Midbrain (tissue), 1 donor: Measurements from ENCODE around the gene PRICKLE2.
"Not testable (repeated sequence)": the region's sequence is repeated elsewhere in the genome, so short reads cannot be mapped to it uniquely, and the experiment has no call there.

ENCODE experiments used
- DNase-seq: peaks from one replicate; lab custom pipeline; 2025; lab: John Stamatoyannopoulos, UW

The PRICKLE2 gene

DNA sequence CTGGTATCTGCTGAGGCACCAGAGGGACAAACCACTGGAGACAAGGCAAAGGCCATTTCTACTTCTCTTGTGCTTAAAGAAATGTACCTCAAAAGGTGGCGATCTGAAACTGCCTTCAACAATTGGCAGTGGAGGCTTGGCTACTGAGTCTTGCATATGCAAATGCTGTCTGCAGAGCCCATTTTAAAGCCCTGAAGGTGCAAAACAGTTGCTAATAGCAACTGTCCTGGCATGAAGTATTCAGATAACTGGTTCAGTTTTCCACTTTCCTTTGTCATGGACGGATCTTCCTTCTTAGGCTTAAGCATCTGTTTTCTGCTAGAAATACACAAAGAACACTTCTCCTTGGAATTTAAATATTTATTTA, 130.6 kb downstream of the PRICKLE2 start:
- DNase-seq, result no peak

DNA sequence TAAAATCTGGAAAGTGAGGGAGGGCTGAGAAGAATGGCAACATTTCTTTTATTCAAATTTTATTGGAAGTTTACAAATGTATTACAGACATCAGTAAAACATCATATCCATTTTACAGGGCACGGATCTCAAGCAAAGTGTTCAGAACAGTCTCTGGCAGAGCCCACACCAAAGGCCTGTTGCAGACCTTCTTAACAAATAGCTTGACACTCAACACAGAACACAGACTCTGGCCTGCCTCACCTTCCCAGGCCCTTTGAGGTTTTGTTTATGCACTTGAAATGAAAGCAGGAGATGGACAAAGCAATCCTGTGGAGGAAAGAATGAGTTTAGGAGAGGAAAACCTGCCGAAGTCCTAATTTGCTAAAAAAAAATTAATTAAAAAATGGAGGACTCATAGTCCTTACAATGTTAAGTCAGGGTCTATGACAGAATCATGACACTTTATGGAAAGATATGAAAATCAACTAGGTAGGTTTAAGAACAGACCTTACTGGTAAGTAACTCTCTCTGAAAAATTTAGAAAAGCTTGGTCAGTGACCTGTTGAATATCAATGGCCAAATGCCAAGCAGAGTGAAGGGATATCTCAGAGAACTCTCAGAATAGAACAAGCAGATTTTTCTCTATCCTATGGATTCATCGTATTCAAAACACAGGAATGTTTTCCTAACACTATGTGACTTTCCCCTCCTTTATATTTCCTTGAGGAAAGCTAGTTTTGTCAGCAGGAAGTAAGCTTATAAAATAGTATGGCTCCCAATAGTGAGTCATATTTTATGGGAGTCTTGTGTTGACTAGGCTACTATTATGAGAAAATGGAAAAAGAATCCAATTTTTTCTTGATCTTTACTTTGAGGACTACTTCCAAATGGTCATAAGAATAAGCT, 131.2 kb downstream of the PRICKLE2 start:
- DNase-seq, result no peak

DNA sequence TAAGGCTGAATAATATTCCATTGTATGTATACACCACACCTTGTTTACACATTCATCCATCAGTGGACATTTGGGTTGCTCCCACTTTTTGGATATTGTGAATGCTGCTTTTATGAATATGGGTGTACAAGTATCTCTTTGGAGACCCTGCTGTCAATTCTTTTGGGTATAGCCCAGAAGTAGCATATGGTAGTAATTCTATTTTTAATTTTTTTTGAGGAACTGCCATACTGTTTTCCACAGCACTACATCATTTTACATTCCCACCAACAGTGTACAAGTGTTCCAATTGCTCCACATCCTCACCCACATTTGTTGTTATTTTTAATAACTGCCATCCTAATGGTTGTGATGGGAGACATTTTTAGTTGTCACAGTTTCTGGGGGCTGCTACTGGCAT, 132.1 kb downstream of the PRICKLE2 start:
- no peak for DNase-seq

DNA sequence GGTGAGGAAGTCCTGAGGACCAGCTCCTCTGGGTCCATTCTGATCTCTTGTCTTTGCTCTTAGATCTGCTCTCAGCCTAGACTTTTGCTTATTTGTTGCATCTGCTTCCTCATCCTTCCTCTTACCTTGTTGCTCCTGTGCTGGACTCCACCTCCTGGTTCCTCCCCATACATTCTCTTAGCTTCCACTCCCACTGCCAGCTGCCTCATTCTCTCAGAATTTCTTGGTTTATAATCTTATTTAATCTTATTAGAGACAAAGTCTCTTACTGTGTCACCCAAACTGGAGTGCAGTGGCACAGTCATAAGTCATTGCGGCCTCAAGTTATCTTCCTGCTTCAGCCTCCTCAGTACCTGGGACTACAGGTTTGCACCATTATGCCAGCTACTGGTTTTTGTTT, 133.8 kb downstream of the PRICKLE2 start:
- DNase-seq, result no peak

DNA sequence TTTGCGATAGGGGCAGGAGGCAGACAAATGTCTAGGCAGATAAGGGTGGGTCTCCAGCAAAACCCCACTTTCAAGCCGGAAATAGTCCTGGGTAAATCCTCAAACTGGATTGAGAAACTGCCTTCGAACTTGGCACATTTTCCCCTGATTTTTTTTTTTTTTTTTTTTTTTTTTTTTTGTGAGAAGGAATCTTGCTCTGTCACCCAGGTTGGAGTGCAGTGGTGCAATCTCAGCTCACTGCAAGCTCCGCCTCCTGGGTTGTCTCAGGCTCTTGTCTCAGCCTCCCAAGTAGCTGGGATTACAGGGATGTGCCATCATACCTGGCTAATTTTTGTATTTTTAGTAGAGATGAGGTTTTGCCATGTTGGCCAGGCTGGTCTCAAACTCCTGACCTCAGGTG, 135.9 kb downstream of the PRICKLE2 start:
- not testable (repeated sequence) for DNase-seq

GRCh38 chr3:64088408-64089205, 136.7 kb downstream of the PRICKLE2 start:
- no peak for DNase-seq

GRCh38 chr3:64086479-64087252, 138.6 kb downstream of the PRICKLE2 start:
- DNase-seq, result no peak

DNA sequence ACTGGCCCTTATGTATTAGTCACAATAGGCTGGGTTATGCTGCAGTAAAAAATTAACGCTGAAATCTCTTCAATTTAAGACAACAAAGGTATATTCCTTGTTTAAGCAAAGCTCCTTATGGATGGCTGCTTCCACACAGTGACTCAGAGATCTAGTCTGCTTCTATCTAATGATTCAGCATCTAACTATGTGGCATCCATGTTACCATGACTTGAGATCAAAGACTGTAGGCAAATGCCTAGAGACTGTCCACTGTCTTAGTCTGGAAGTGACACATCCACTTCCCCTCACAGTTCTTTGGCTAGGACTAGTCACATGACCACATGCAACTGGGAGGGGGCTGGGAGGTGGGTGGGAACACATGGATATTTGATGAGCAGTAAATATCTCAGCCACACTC, 140.6 kb downstream of the PRICKLE2 start:
- DNase-seq, result no peak

DNA sequence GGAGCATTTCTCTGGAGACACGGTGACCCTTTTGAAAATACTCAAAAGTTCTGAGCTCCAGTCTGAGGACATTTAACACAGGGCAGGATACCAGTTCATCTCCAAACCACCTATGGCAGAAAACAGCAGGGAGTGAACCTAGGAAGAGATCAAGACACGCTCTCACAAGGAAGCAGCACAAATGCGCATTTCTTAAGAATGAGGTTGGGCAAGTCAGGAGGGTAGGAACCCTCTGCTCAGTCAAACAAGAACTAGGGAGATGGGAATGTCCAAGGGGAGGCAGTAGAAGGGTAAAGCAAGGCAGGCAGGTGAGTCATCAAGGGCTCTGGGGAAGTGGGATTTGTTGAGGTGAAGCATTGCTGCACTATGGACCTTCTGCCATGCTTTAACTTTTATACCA, 141.7 kb downstream of the PRICKLE2 start:
- no peak for DNase-seq

DNA sequence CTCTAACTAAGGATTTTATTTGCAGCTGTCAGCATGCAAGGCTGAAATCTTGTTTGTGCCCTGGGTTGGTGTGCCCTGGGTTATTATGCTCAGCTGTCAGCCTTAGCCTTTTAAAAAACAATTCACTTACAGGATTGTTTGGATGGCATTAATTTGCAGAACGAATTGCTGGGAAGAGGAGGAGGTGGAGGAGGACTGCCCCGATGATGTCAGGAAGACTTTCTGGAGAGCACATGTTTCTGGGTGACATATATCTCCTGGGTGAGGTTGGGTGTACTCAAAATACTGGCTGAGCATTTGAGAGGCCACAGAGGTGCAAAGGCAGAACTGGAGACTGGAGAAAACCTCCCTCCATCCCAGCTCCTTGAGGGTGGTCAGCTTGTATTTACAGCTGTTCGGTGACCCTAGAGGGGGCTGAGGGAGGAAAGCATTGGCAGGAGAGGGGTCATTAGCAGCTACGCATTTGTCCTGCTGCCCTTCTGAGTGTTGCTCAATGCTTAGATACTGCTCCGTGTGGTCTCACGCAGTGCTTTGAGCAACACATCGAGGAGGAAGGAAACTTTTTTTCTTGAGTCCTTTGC, 142.2 kb downstream of the PRICKLE2 start:
- DNase-seq, result no peak

DNA sequence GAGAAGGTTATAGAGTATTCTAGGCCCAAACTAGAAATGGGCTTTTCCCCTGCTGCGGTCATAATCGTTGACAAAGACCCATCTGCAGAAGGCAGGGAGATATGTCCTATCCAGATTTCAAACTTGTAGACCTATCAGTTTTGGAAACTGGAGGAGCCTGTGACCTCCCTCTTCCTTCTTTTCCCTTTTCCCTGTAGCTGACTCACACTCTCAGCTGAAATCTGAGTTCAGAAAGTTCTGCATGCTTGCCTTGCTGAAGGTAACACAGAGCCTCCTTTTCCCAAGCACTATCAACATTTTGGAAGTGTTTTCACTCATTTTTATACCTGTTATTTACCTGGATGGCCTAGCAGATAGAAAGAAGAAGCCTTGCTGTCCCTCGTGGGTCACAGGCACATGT, 142.9 kb downstream of the PRICKLE2 start:
- no peak for DNase-seq

- no peak for DNase-seq
Measured at GRCh38 chr3:64081235-64081630, 144.0 kb downstream of the PRICKLE2 start.

GRCh38 chr3:64080616-64081234, 144.5 kb downstream of the PRICKLE2 start:
- DNase-seq, result no peak

DNA sequence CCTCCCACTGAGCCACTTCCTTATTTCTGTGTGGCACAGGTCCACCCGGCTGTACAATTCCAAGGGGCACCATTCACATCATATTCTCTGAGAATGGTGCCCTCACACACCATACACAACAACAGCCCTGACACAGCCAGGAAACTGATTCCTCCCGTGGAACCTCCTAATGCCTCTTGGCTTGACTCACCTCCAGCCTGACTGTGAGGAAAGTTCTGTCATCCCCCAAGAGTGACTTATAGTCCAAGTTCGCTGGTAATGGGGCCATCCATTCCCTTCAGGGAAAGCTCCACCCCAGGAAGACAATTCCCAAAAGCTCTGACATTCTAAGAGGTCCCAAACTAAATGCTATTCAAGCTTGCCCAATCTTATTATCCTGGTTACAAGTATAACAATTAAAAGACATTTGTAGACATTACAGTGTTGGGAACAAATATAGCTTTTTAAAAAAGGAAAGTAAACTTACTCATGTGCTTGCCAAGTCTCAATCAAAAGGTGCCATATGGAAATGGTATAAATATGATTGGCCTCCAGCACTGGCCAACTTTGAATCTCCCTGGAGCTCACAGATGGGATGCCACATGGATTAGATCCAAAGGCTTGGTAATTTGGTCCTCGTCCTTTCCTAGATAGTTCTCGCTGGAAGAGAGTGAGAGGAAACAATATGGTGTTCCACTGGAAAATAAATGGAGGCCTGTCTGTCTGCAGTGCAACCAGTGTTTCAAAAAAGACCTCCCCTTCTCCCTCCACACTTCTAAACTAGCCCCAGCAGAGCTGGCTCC, 145.7 kb downstream of the PRICKLE2 start:
- DNase-seq, result no peak

GRCh38 chr3:64078966-64079365, 146.3 kb downstream of the PRICKLE2 start:
- DNase-seq, result no peak

- no peak for DNase-seq
Measured at GRCh38 chr3:64074895-64075679, 150.2 kb downstream of the PRICKLE2 start.

DNA sequence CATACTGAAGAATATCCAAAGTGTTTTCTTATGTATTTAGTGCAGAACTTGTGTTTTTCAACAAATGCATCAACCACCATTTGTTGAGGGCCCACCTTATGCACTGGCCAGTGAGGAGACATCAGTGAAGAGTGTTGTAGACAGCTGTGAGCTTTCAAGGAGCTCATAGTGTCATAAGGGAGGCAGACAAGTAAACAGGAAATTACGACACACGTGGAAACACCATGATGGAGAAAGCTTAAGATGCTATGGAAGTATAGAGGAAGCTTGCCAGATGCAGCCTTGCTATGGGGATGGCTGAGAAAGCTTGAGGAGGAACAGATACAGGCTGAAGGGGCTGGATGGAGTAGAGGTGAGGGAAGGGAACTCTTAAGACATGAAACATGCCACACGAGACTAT, 151.2 kb downstream of the PRICKLE2 start:
- no peak for DNase-seq

DNA sequence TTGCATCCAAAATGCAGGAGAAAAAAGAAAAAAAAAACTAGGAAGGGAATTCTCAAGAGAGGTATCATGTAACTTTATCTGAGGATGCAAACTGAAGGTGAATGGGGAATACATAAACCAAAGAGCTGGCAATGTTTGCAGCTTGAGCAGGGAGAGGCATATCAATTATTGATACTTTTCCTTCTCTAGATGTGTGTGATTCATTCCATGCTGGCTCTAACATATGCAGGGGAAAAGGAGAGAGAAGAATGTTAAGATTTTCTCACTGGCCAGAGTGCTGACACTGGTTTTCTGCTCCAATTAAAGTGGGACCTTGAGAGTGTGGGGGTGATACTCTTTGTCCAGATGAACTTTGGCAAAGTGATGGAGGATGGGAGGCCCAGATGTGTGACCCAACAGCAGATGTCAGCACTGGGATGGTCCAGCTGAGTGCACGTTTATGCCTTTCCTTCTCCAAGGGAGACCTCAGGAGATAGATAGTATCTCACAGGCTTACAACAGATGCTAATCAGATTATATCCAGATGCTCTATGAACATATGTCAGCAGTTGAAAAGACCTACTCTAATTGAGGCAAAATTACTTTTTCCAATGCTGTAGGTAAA, 152.0 kb downstream of the PRICKLE2 start:
- no peak for DNase-seq

DNA sequence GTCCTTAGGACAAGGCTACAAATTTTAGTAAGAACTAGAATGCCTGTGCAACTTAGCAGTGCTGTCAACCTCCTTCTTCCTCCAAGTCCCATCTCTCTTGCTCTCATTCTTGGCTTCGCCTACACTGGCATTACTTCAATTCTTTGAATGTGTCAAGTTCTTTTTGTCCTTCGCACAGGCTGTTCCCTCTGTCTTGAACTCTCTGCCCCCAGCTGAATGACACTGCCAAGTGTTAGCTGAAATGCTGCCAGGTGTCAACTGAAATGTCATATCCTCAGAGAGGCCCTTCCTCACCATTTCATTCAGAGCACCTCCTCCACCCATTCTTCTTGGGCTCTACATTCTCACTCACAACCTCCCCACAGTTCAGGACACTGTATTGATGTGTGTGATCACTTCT, 153.1 kb downstream of the PRICKLE2 start:
- DNase-seq, result peak; percentile 48

DNA sequence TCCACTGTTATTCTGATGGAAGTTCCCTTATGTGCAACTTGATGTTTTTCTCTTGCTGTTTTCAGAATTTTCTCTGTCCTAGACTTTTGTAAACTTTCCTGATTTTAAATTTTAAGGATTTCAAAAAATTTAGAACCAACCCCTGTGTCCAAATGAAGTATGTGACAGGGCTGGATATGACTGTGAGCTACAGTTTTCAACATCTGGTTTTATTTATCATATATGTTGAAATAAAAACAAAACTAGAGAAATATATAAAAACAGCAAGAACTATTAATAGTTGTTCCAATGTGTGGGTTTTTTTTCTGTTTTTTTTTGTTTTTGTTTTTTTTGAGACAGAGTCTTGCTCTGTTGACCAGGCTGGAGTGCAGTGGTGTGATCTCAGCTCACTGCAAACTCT, 154.6 kb downstream of the PRICKLE2 start:
- DNase-seq, result no peak
